Neural progenitor cell (in vitro differentiated cells): ENCODE measurements around the gene LEMD2. TPM values are rescaled to one million over a fixed set of nuclear protein-coding genes. Genes with fewer than 3 reads are reported as not detected.

Source experiments
- DNase-seq: peaks from one replicate; pipeline ENCODE4 v3.0.0-alpha.2; 2016; ENCODE audit warnings: low spot score
- H2AFZ ChIP-seq: fragments of 200-600 bp; sonication (generic); replicated peaks from 2 replicates; pipeline ENCODE4 v1.6.1; 2016; ENCODE audit warnings: antibody characterized with exemption
- H3F3A ChIP-seq: fragments of 200-600 bp; sonication (generic); 2 replicates; pipeline ENCODE4 v1.6.1; 2016; ENCODE audit warnings: antibody characterized with exemption, low read depth
- H3K27ac ChIP-seq: fragments of 200-600 bp; sonication (generic); 2 replicates; pipeline ENCODE4 v1.5.1; 2016; ENCODE audit warnings: mild to moderate bottlenecking
- H3K27me3 ChIP-seq: fragments of 200-600 bp; sonication (generic); 2 replicates; pipeline ENCODE4 v1.6.1; 2016; ENCODE audit warnings: mild to moderate bottlenecking, moderate library complexity
- H3K36me3 ChIP-seq: fragments of 200-600 bp; sonication (generic); 2 replicates; pipeline ENCODE4 v1.5.1; 2016
- H3K4me1 ChIP-seq: fragments of 200-600 bp; sonication (generic); 2 replicates; pipeline ENCODE4 v1.6.1; 2016; ENCODE audit warnings: mixed run types
- H3K4me2 ChIP-seq: fragments of 200-600 bp; sonication (generic); 2 replicates; pipeline ENCODE4 v1.6.1; 2016
- H3K4me3 ChIP-seq: fragments of 200-600 bp; sonication (generic); 2 replicates; pipeline ENCODE4 v1.5.1; 2016
- H3K79me2 ChIP-seq: fragments of 200-600 bp; sonication (generic); 2 replicates; pipeline ENCODE4 v1.6.1; 2016; ENCODE audit warnings: low read depth
- H3K9ac ChIP-seq: fragments of 200-600 bp; sonication (generic); 2 replicates; pipeline ENCODE4 v1.6.1; 2016
- H3K9me3 ChIP-seq: fragments of 200-600 bp; sonication (generic); 2 replicates; pipeline ENCODE4 v1.5.1; 2016; ENCODE audit warnings: low read depth
- H4K20me1 ChIP-seq: fragments of 200-600 bp; sonication (generic); 2 replicates; pipeline ENCODE4 v1.6.1; 2016; ENCODE audit warnings: low read depth
- H3K27ac Mint-ChIP-seq: 3 replicates; pipeline ENCODE4 v1.8.0; 2021; ENCODE audit warnings: mixed read lengths
- H3K27me3 Mint-ChIP-seq: 2 replicates; pipeline ENCODE4 v1.8.0; 2022; ENCODE audit warnings: low read depth, mild to moderate bottlenecking, inconsistent platforms, moderate library complexity, mixed read lengths; ENCODE audit not compliant: insufficient read depth
- H3K36me3 Mint-ChIP-seq: 3 replicates; pipeline ENCODE4 v1.8.0; 2021; ENCODE audit warnings: mixed read lengths
- H3K4me1 Mint-ChIP-seq: 3 replicates; pipeline ENCODE4 v1.8.0; 2021; ENCODE audit warnings: mixed read lengths
- H3K4me3 Mint-ChIP-seq: 3 replicates; pipeline ENCODE4 v1.8.0; 2021; ENCODE audit warnings: mild to moderate bottlenecking, moderate library complexity, mixed read lengths
- H3K9me3 Mint-ChIP-seq: 3 replicates; pipeline ENCODE4 v1.8.0; 2020; ENCODE audit warnings: mixed read lengths
- CTCF ChIP-seq: fragments of 200-600 bp; sonication (generic); IDR thresholded peaks from 2 replicates; pipeline ENCODE4 v1.5.1; 2017; ENCODE audit warnings: antibody characterized with exemption, mild to moderate bottlenecking
- EZH2 ChIP-seq: fragments of 200-600 bp; sonication (generic); IDR thresholded peaks from 2 replicates; pipeline ENCODE4 v1.6.1; 2017; ENCODE audit warnings: antibody characterized with exemption, mild to moderate bottlenecking, moderate library complexity
- EZH2phosphoT487 ChIP-seq: fragments of 200-600 bp; sonication (generic); IDR thresholded peaks from 2 replicates; pipeline ENCODE4 v1.6.1; 2017; ENCODE audit warnings: antibody characterized with exemption
- total RNA-seq: library from RNA; depleted of rRNA; stranded (reverse); fragments of >200 nt; gene quantifications from 2 replicates; pipeline ENCODE4 v1.2.3, GENCODE V29; 2015; ENCODE audit warnings: low replicate concordance

LEMD2 gene
- total RNA-seq, 1 donor from 2014 or later = 31.8 TPM

GRCh38 chr6:33789550-33789895 is 593 bp upstream of the LEMD2 start:
- no peak overlapping the region for H3K9ac ChIP-seq
- H3K4me3 ChIP-seq = peak overlapping the region; percentile 78
- H3K9me3 ChIP-seq = no peaks in the 10 kb centered on the region
- no peak overlapping the region for H3K27ac ChIP-seq
- H3K4me1 Mint-ChIP-seq = peaks cover 70% of the 10 kb centered on the region
- H3K9me3 Mint-ChIP-seq = no peaks in the 10 kb centered on the region
- peak overlapping the region; percentile 81 for H2AFZ ChIP-seq
- peaks cover 10% of the 10 kb centered on the region for H3K36me3 Mint-ChIP-seq
- TF ChIP-seq EZH2phosphoT487 (no peak), CTCF (no peak), EZH2 (no peak)
- peak overlapping the region; percentile 93 for H3K4me2 ChIP-seq
- no peaks in the 10 kb centered on the region for H3K27me3 ChIP-seq
- peaks cover 9% of the 10 kb centered on the region for H3K27me3 Mint-ChIP-seq
- peak overlapping the region; percentile 85 for H3K4me3 Mint-ChIP-seq
- peaks cover 39% of the 10 kb centered on the region for H3K4me1 ChIP-seq
- DNase-seq = no peak
- peaks cover 44% of the 10 kb centered on the region for H3K79me2 ChIP-seq
- no peaks in the 10 kb centered on the region for H3K36me3 ChIP-seq
- H3F3A ChIP-seq = peaks cover 29% of the 10 kb centered on the region
- peaks cover 36% of the 10 kb centered on the region for H4K20me1 ChIP-seq
- peak overlapping the region; percentile 95 for H3K27ac Mint-ChIP-seq

- peak overlapping the region; percentile 86 for H3K9ac ChIP-seq
Observed at GRCh38 chr6:33787954-33788693, 806 bp downstream of the LEMD2 start.

GRCh38 chr6:33787346-33787953 is 1.5 kb downstream of the LEMD2 start:
- no peaks in the 10 kb centered on the region for H3K9me3 Mint-ChIP-seq
- no peak for TF ChIP-seq EZH2phosphoT487
- TF ChIP-seq EZH2 = no peak
- no peak for TF ChIP-seq CTCF
- Histone ChIP-seq H3K4me1 (peaks cover 30% of the 10 kb centered on the region), H2AFZ (no peak overlapping the region), H4K20me1 (peaks cover 48% of the 10 kb centered on the region), H3K36me3 (no peaks in the 10 kb centered on the region), H3K79me2 (peaks cover 44% of the 10 kb centered on the region), H3K27me3 (no peaks in the 10 kb centered on the region), H3K9me3 (no peaks in the 10 kb centered on the region), H3K4me2 (peak overlapping the region; percentile 93), H3K27ac (no peak overlapping the region), H3F3A (peaks cover 28% of the 10 kb centered on the region), H3K9ac (peak overlapping the region; percentile 86), H3K4me3 (peak overlapping the region; percentile 78)
- H3K4me1 Mint-ChIP-seq = peaks cover 75% of the 10 kb centered on the region
- H3K36me3 Mint-ChIP-seq = peaks cover 23% of the 10 kb centered on the region
- peak overlapping the region; percentile 84 for H3K27ac Mint-ChIP-seq
- H3K4me3 Mint-ChIP-seq = peak overlapping the region; percentile 96
- no peak for DNase-seq
- peaks cover 6% of the 10 kb centered on the region for H3K27me3 Mint-ChIP-seq

More at GRCh38 chr6:33787954-33788693, 806 bp downstream of the LEMD2 start:
- H2AFZ ChIP-seq = no peak overlapping the region
- H3K4me1 Mint-ChIP-seq = peaks cover 71% of the 10 kb centered on the region
- peak overlapping the region; percentile 84 for H3K27ac Mint-ChIP-seq
- H3K36me3 ChIP-seq = no peaks in the 10 kb centered on the region
- no peaks in the 10 kb centered on the region for H3K9me3 ChIP-seq
- no peak for TF ChIP-seq EZH2phosphoT487
- TF ChIP-seq CTCF = peak; percentile 10
- DNase-seq = peak; percentile 54
- H3K4me3 ChIP-seq = peak overlapping the region; percentile 78
- H3K9me3 Mint-ChIP-seq = no peaks in the 10 kb centered on the region
- H3K79me2 ChIP-seq = peaks cover 44% of the 10 kb centered on the region
- no peaks in the 10 kb centered on the region for H3K27me3 ChIP-seq
- H3K27me3 Mint-ChIP-seq = peaks cover 9% of the 10 kb centered on the region
- H3K4me2 ChIP-seq = peak overlapping the region; percentile 93
- H3K27ac ChIP-seq = peak overlapping the region; percentile 27
- peaks cover 29% of the 10 kb centered on the region for H3F3A ChIP-seq
- peaks cover 23% of the 10 kb centered on the region for H3K36me3 Mint-ChIP-seq
- H3K4me1 ChIP-seq = peaks cover 36% of the 10 kb centered on the region
- H3K4me3 Mint-ChIP-seq = peak overlapping the region; percentile 96
- peaks cover 41% of the 10 kb centered on the region for H4K20me1 ChIP-seq
